Upper lobe of right lung (tissue), 1 donor: ENCODE results near the gene MAGI2. TPM values are rescaled to one million over a fixed set of nuclear protein-coding genes. Genes with fewer than 3 reads are reported as not detected.

Source experiments
- ATAC-seq: fragments of 200-7000 bp; cut with Tn5 transposase; one replicate; pipeline ENCODE4 v1.9.1; 2020; ENCODE audit warnings: mild to moderate bottlenecking, moderate library complexity
- DNase-seq: peaks from one replicate; pipeline ENCODE4 v3.0.0-alpha.2; 2020
- H3K27ac ChIP-seq: fragments of 200-600 bp; one replicate; pipeline ENCODE4 v1.8.0; 2022
- H3K27me3 ChIP-seq: fragments of 200-600 bp; one replicate; pipeline ENCODE4 v1.8.0; 2022; ENCODE audit warnings: mild to moderate bottlenecking
- H3K36me3 ChIP-seq: fragments of 200-600 bp; one replicate; pipeline ENCODE4 v1.8.0; 2022
- H3K4me1 ChIP-seq: fragments of 200-600 bp; one replicate; pipeline ENCODE4 v1.8.0; 2022
- H3K4me3 ChIP-seq: fragments of 200-600 bp; one replicate; pipeline ENCODE4 v1.8.0; 2022; ENCODE audit warnings: mild to moderate bottlenecking
- H3K9me3 ChIP-seq: fragments of 200-600 bp; one replicate; pipeline ENCODE4 v1.8.0; 2022
- intact Hi-C: fragments of 100-400 bp; cut with DNase I; formaldehyde crosslinking; loops from one replicate; pipeline ENCODE4 v1.11.0; 2022
- total RNA-seq: library from RNA; stranded (reverse); fragmentation: NEBNext Ultra II Directional; extraction: Animal tissue kit (Norgen Biotek cat#: 25700); gene quantifications from one replicate; pipeline ENCODE4 v1.2.1, GENCODE V29; 2021
- TF ChIP-seq, protein P1 (sequence below): fragments of 200-600 bp; IDR thresholded peaks from one replicate; pipeline ENCODE4 v1.8.0; 2022; ENCODE audit warnings: antibody characterized with exemption
- donor health status: DM: no; HTN: yes; CAD: no; lungs with severe emphysema.

The MAGI2 gene
- total RNA-seq, 1 donor from 2014 or later = 12.8 TPM

DNA sequence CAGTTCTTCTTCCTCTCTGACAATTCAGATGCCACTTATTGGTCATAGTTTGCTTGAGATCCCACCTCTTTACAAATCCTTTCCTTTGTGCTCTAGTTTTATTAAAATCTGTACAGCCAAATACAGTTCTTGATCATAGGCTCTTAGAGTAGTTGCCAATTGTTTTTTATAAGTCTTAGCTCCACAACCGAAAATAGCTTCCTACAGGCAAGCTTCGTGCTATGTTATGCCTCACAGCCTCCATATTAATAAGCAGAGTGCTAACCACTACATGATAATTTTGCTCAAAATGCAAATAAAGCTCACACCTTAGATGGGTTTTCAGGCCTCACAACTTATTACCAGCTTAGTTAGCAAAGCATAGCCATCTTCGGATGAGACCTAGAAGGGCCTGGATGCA is 688.9 kb downstream of the MAGI2 start:
- H3K27me3 ChIP-seq = no peaks in the 10 kb centered on the region
- no peak for DNase-seq
- H3K36me3 ChIP-seq = no peaks in the 10 kb centered on the region
- H3K4me3 ChIP-seq = no peak overlapping the region
- H3K27ac ChIP-seq = no peak overlapping the region
- TF ChIP-seq, protein P1, sequence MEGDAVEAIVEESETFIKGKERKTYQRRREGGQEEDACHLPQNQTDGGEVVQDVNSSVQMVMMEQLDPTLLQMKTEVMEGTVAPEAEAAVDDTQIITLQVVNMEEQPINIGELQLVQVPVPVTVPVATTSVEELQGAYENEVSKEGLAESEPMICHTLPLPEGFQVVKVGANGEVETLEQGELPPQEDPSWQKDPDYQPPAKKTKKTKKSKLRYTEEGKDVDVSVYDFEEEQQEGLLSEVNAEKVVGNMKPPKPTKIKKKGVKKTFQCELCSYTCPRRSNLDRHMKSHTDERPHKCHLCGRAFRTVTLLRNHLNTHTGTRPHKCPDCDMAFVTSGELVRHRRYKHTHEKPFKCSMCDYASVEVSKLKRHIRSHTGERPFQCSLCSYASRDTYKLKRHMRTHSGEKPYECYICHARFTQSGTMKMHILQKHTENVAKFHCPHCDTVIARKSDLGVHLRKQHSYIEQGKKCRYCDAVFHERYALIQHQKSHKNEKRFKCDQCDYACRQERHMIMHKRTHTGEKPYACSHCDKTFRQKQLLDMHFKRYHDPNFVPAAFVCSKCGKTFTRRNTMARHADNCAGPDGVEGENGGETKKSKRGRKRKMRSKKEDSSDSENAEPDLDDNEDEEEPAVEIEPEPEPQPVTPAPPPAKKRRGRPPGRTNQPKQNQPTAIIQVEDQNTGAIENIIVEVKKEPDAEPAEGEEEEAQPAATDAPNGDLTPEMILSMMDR = no peak
- H3K4me1 ChIP-seq = no peaks in the 10 kb centered on the region
- no peaks in the 10 kb centered on the region for H3K9me3 ChIP-seq
- intact Hi-C loops = no loop called here
- ATAC-seq = no peak

DNA sequence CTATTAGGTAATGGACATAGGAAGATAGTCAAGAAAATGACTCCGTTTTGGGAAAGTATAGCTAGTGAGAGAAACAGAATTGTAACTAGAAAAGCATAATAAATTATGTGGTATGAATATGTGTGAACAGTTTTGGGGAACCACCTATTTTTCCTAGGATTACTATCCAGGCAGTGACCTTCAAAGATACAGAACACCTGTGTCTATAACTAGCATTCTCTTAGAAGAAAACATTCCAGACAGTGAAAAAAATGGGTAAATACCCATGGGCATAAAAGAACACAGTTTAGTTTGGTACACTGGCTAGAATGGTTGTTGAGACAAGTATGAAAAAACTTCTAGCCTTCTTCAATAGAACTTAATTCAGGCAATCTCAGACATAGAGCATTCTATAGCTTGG is 690.8 kb downstream of the MAGI2 start:
- Histone ChIP-seq H3K4me3 (no peak overlapping the region), H3K36me3 (no peaks in the 10 kb centered on the region), H3K27me3 (no peaks in the 10 kb centered on the region), H3K27ac (no peak overlapping the region), H3K4me1 (no peaks in the 10 kb centered on the region), H3K9me3 (no peaks in the 10 kb centered on the region)
- TF ChIP-seq, protein P1 = no peak
- DNase-seq (no peak), ATAC-seq (no peak)
- intact Hi-C loops = no loop called here

DNA sequence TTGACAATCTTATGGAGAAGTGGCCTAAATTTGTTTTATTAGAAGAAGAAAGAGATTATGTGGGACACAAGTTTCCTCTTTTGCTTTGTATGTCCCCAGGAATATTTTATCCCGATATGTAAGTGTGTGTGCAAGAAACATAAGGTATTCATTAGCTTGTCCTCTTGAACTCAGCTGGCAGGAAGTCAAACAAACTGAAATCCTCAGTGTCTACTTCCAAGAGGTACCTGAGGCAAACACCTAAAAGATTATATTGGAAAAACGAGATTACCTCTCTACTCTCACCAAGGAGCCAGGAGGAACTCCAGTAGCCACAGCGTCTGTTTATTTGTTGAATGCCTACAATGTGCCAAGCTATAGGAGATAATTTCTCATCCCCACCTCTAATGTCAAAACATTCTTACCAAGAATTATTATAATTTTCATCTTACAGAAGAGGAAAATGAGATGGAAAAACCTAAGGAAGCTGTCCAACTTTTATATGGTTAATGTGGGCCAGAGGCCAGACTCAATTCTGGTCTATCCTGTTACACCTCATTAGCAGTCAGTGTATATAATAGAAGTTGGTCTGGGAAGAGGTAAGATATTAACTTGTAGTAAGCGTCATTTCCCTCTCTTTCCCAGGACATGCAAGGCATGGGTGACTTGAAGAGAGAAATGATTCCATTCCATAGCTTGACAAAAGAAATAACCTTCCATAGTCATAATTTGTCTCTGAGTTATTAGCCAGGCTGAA is 692.7 kb downstream of the MAGI2 start:
- H3K27me3 ChIP-seq = no peaks in the 10 kb centered on the region
- H3K9me3 ChIP-seq = no peaks in the 10 kb centered on the region
- H3K4me3 ChIP-seq = no peak overlapping the region
- no peak for ATAC-seq
- H3K4me1 ChIP-seq = no peaks in the 10 kb centered on the region
- no peak for DNase-seq
- H3K27ac ChIP-seq = no peak overlapping the region
- no peaks in the 10 kb centered on the region for H3K36me3 ChIP-seq
- intact Hi-C loops = no loop called here
- TF ChIP-seq, protein P1 = no peak

DNA sequence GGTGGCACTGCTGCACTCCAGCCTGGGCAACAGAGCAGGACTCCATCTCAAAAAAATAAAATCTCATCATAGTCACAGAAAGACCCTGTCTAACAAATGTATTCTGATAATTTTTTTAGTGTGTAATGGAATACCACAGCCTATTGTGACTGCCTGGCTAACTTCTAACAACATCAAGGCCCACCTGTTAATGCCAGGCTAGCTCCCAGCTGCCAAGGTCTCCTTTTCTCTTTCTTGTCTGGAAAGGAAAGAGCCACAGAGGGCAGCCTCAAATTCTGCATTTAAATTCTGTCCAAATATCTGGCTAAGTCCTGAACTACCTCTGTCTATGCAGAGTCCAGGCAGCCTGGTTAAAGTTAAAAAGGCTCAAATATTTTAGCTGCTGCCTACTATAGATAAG is 700.9 kb downstream of the MAGI2 start:
- H3K9me3 ChIP-seq = peaks cover 10% of the 10 kb centered on the region
- H3K27me3 ChIP-seq = no peaks in the 10 kb centered on the region
- no peaks in the 10 kb centered on the region for H3K4me1 ChIP-seq
- no peak overlapping the region for H3K4me3 ChIP-seq
- no peak overlapping the region for H3K27ac ChIP-seq
- no peaks in the 10 kb centered on the region for H3K36me3 ChIP-seq
- TF ChIP-seq, protein P1 = no peak
- ATAC-seq (no peak), DNase-seq (no peak)
- intact Hi-C loops = no loop called here

DNA sequence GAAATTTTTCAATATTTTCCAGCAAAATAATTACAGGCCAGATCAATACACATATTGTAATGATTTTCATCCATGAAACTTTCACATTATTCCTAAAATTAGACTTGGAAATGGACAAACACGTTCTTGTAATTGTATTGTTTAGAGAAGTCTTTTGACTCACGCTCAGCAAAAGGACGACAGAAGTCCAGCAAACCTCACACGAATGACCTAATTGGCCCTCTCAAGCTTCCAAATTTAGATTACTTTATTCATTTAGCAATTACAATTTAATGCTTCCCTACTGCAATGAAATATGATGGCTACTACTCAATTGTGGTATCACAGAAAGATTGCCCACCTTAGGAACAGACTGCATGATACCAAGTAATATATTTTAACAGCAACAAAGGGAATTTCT is 702.2 kb downstream of the MAGI2 start:
- DNase-seq = no peak
- Histone ChIP-seq H3K9me3 (peaks cover 10% of the 10 kb centered on the region), H3K27ac (no peak overlapping the region), H3K27me3 (no peaks in the 10 kb centered on the region), H3K36me3 (no peaks in the 10 kb centered on the region), H3K4me1 (no peaks in the 10 kb centered on the region), H3K4me3 (no peak overlapping the region)
- intact Hi-C loops = no loop called here
- no peak for ATAC-seq
- TF ChIP-seq, protein P1 = no peak
